Right kidney (tissue), 9 donors: Measurements from ENCODE around the gene PTPRG.
"Not testable (repeated sequence)": the region's sequence is repeated elsewhere in the genome, so short reads cannot be mapped to it uniquely, and the experiment has no call there.

Source experiments
- DNase-seq: peaks from one replicate; pipeline ENCODE4 v3.0.0-alpha.2; 2016
- long read RNA-seq, 8 donors: transcript quantifications; one replicate each; lab custom pipeline, GENCODE V29; 2026

The PTPRG gene
- long read RNA-seq, donor 1: 0 reads
- long read RNA-seq, donor 2, partial matches to known transcripts: 0 of 4 reads
- long read RNA-seq, donor 2, other reads (novel, unspliced or antisense): 0 of 4 reads
- long read RNA-seq, donor 3, partial matches to known transcripts: 0 of 2 reads
- long read RNA-seq, donor 3, other reads (novel, unspliced or antisense): 0 of 2 reads
- long read RNA-seq, donor 4, partial matches to known transcripts: 26 of 30 reads
- long read RNA-seq, donor 4, other reads (novel, unspliced or antisense): 0 of 30 reads
- long read RNA-seq, donor 5, partial matches to known transcripts: 6 of 6 reads
- long read RNA-seq, donor 5, other reads (novel, unspliced or antisense): 0 of 6 reads
- long read RNA-seq, donor 6, transcript PTPRG-205 (2 exons, 2,694 nt): major isoform, 5 of 11 reads
- long read RNA-seq, donor 6, partial matches to known transcripts: 6 of 11 reads
- long read RNA-seq, donor 6, other reads (novel, unspliced or antisense): 0 of 11 reads
- long read RNA-seq, donor 7, transcript PTPRG-205 (2 exons, 2,694 nt): major isoform, 6 of 17 reads
- long read RNA-seq, donor 7, partial matches to known transcripts: 11 of 17 reads
- long read RNA-seq, donor 7, other reads (novel, unspliced or antisense): 0 of 17 reads
- long read RNA-seq, donor 8, partial matches to known transcripts: 6 of 9 reads
- long read RNA-seq, donor 8, other reads (novel, unspliced or antisense): 0 of 9 reads

DNA sequence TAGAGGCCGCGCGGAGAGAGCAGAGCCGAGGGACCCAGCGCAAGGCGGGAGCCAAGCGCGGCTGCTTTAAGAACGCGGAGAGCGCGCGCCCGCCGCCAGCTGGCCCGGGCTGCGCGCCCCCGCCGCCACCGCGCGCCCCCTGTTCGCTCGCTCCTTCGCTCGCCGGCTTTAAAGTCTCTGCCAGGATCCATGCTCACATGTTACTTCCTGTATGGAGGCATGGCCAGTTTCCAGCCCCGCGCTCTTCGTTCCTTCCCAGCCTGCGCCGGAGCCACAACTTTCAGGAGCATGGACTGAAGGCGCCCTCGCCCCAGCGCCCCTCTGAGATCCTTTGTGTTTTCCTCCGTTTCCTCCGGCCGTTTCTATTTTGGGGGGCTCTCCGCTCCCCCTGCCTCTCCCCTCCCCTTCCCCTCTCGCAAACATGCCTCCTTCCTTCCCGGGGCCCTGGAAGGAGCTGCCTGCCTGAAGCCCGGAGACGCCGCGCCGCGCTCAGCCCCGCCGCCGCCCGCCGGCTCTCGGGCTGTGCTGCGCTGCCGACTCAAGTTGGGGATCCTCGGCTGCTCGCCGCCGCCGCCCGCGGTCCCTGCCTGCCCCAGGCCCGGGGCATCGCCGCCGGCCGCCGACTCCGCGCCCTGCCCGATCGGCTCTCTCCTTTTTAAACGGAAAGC lies at the start of gene PTPRG:
Gene PTPRG (plus strand): TSS at position 198 of the 668 bp plus-strand sequence. CDS start 717 bp downstream, outside the sequence.
- peak; percentile 91 for DNase-seq

GRCh38 chr3:61518590-61518989 lies 42.8 kb upstream of the PTPRG start:
- no peak for DNase-seq

GRCh38 chr3:61520966-61521628 lies 40.3 kb upstream of the PTPRG start:
- peak; percentile 35 for DNase-seq

- DNase-seq: no peak
These were observed 39.3 kb upstream of the PTPRG start for GRCh38 chr3:61522060-61522459.

DNA sequence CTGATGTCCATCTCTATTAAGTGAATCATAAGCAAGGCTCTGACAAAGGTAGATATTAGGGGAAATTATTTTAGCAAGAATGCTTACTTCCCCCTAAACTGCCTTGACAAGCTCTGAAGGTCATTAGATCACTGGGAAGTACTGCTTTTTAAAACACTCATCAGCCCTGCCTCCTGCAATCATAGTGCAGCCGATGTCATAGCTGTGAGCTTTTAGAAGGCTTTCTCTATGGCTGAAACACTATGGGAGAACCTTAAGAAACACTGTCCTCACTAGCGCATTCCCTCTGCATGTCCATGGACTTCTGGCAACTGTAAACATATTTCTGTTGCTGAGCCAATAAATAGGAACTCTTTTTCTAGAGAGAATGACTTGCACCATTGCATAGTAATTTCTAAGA lies 38.7 kb upstream of the PTPRG start:
- no peak for DNase-seq

DNA sequence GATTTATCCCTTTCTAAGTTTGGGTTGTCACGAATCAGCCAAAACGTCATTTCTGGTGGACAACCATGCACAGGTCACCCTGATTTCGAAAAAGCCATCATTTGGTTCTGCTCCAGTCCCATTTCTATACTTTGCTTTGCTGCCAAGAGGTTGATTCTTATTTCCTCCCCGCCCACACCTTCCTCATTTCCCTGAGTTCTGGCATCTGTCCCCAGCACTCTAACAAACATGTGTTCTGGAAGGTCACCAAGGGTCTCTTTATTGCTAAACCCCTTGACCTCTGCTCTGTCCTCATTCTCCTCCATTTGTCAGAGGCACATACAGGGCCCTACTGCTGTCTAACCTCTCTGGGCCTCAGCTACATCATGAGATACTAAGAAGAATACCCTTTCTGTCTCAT lies 36.4 kb upstream of the PTPRG start:
- DNase-seq: no peak

DNA sequence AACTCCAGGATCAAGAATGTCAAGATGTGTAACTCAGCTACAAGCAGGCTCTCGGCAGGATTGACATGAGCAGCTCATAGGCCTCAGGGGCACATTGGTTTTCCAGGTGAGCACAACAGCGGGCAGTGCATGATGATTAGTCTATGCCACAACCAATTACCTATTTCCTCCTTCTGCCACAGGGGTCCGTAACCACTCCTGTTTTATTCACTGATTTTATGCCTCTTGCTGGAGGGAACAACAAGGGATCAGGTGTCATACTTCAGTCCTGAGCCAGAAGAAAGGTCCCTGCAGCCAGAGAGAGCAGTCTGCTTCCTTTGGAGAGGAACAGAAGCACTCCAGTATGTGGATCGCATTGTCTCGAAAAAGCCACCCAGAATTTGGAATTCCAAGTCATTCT lies 35.1 kb upstream of the PTPRG start:
- no peak for DNase-seq

GRCh38 chr3:61527011-61527410 lies 34.4 kb upstream of the PTPRG start:
- DNase-seq: no peak

DNA sequence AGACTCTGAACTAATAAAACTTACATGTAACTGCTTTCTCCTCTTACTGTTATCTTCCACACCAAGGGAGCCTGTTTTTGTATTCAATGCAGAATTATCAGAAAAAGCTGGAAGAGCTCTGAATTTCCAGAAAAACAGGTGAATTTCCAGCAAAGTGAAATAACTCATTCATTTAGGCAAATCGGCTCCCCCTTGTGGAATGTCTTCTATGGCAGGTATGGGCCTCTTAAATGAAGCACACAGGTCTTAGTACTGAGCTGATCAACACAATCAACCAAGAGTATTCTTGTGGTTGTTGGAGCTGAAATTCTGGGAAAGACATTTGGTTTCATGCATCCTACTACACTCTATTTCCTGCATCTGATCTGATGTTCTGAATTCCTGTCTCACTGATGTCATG lies 31.0 kb upstream of the PTPRG start:
- DNase-seq: no peak

GRCh38 chr3:61531528-61531927 lies 29.8 kb upstream of the PTPRG start:
- no peak for DNase-seq

GRCh38 chr3:61532739-61533500 lies 28.5 kb upstream of the PTPRG start:
- no peak for DNase-seq

- no peak for DNase-seq
These were observed 25.5 kb upstream of the PTPRG start for GRCh38 chr3:61535826-61536225.

DNA sequence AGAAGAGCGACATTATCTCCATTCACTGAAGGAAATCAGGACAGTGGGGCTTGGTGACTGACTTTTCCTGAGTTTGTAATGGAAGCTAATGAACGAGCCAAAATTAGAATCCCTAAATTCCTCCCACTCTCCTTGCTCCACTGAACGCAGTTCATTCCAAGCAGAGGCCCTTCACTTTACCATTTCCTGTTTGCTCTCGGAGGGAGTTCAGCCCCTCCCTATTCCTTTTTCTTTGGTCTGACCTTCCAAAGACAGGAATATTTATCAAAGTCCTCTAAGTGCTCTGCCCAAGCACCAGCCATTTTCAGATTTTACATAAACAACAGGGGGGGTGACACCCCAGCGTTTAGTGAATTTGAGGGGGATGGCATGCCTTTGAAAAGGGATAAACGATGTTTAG lies 24.0 kb upstream of the PTPRG start:
- peak; percentile 49 for DNase-seq

- DNase-seq: no peak
These were observed 22.9 kb upstream of the PTPRG start for GRCh38 chr3:61538486-61538885.

GRCh38 chr3:61541694-61542093 lies 19.7 kb upstream of the PTPRG start:
- DNase-seq: no peak

GRCh38 chr3:61545716-61546115 lies 15.7 kb upstream of the PTPRG start:
- no peak for DNase-seq

- no peak for DNase-seq
These were observed 13.7 kb upstream of the PTPRG start for GRCh38 chr3:61547625-61548024.

DNA sequence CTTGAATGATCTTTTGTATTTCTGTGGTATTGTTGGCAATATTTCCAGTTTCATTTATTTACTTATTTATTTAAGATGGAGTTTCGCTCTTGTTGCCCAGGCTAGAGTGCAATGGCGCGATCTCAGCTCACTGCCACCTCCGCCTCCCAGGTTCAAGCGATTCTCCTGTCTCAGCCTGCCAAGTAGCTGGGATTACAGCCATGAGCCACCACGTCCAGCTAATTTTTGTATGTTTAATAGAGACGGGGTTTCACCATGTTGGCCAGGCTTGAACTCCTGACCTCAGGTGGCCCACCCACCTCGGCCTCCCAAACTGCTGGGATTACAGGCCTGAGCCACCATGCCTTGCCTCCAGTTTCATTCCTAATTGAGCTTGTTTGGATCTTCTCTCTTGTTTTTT lies 8.7 kb upstream of the PTPRG start:
- not testable (repeated sequence) for DNase-seq

- peak; percentile 19 for DNase-seq
These were observed 2.1 kb upstream of the PTPRG start for GRCh38 chr3:61559136-61559731.

GRCh38 chr3:61560517-61561373 lies 626 bp upstream of the PTPRG start:
- peak; percentile 99 for DNase-seq
